Epithelial cell of esophagus (primary cell): ENCODE measurements around the gene BTBD18.

Experiments used
- DNase-seq: peaks from one replicate; pipeline ENCODE4 v3.0.0; 2010; ENCODE audit warnings: low read depth
- H3K4me3 ChIP-seq: 2 replicates; pipeline ENCODE4 v1.5.1; 2011; ENCODE audit warnings: mild to moderate bottlenecking, low read length, control low read depth
- TF ChIP-seq, protein P1 (sequence below): IDR thresholded peaks from 2 replicates; pipeline ENCODE4 v1.5.1; 2011; ENCODE audit warnings: low read depth, mild to moderate bottlenecking, low read length, control low read depth, inconsistent platforms; ENCODE audit not compliant: insufficient read depth; ENCODE audit errors: missing control alignments

BTBD18 gene

DNA sequence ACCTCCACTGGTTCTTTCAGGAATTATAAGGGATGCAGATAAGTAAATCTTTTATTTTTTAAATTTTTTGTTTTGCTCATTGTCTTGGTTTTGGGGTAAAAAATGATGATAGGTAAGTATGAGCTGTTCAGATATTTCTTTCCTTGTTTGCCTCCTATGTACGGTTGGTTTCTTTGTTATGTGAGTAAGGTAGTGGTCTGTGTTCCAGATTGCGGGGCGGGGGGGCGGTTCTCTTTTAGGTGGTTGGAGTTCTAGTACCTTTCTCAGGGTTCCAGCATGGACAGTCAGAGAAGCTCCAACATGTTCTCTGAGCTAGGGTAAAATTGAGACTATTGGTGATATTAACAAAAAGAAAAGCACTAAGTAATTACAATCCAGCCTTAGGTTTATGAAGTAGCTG, 12.4 kb upstream of the BTBD18 start:
- H3K4me3 ChIP-seq = peak overlapping the region; percentile 96
- DNase-seq = no peak
- TF ChIP-seq, protein P1, sequence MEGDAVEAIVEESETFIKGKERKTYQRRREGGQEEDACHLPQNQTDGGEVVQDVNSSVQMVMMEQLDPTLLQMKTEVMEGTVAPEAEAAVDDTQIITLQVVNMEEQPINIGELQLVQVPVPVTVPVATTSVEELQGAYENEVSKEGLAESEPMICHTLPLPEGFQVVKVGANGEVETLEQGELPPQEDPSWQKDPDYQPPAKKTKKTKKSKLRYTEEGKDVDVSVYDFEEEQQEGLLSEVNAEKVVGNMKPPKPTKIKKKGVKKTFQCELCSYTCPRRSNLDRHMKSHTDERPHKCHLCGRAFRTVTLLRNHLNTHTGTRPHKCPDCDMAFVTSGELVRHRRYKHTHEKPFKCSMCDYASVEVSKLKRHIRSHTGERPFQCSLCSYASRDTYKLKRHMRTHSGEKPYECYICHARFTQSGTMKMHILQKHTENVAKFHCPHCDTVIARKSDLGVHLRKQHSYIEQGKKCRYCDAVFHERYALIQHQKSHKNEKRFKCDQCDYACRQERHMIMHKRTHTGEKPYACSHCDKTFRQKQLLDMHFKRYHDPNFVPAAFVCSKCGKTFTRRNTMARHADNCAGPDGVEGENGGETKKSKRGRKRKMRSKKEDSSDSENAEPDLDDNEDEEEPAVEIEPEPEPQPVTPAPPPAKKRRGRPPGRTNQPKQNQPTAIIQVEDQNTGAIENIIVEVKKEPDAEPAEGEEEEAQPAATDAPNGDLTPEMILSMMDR = no peak

DNA sequence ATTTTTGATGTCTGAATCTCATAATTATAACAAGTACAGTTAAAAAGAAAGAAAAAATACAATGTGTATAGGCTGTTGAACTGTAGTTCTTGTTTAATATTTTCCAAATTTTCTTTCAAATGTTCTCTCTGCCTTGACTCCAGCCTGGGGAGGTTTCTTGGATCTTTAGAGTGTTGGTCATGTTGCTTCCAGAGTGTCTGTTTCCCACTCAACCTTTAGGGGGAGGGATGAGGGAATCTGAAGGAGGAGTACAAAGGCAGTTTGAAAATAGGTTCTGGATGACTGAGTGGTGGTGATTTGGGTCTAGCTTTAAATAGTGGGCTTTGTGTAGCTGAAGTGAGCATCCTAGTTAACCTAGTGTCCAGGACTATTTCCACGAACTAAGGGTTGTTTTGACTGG, 11.9 kb upstream of the BTBD18 start:
- peak; percentile 69 for DNase-seq
- TF ChIP-seq, protein P1 = peak; percentile 59
- H3K4me3 ChIP-seq = peak overlapping the region; percentile 96

DNA sequence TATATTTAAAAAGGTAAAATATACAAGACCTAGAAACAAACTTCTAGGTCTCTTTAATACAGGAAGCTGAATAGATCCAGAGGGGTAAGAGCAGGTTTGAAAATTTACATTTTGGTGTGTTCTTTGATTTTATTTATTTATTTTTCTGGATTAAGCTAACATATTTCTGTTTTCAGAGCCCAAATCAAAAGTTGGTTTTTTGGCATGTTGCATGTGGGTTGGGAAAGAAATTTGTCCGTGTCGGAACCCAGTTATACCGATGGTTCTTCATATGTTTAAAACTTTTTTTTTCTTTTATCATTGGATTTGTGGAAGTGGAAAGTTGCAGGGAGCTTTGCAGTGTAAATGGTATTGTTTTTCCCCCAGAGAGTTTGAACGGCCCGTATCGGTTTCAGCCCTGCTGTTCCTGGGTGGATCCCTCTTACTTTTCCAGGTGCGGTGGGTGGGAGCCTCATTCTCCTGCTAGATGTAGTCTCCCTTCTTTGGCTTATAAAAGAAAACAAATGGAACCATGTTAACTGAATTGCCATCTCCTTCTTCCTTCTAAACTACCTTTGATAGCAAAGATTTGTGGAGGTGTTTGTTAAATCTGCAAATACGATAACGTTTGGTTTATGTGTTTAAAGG, 10.7 kb upstream of the BTBD18 start:
- TF ChIP-seq, protein P1 = no peak
- peak; percentile 53 for DNase-seq
- H3K4me3 ChIP-seq = peak overlapping the region; percentile 96

DNA sequence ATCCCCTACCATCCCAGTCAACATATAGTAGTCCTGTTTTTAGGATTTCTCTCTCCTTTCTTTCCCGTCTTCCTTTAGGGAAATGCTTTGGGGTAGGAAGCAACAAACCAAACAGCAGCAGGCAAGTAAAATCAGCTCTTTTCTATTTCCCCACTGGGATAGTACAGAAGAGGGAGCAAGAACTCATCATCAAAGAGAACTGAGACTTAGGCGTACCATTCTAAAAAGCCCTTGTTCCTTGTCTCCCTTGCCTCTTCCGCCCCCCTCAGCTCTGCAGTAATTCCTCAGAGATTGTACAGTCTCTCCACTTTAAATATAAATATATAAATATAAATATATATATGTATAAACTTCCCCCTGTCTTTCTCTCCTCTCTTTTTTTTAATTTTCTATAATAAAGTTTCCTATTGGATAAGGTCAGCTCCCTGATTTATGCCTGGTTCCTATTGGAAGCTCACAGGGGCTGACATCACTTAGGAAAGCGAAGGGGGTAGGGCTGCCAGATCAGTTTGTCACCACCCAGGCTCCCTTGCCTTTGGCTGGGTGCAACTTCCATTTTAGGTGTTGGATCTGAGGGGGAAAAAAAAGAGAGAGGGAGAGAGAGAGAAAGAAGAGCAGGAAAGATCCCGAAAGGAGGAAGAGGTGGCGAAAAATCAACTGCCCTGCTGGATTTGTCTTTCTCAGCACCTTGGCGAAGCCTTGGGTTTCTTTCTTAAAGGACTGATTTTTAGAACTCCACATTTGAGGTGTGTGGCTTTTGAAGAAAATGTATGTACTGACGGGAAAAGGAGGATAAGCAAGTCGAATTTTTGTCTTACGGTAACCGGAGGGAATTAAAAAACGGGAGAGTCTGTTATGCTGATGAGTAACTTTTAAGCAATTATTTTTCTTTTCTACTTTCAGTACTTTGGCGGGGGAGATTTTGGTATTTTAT, 9.9 kb upstream of the BTBD18 start, which contains the start of gene CTNND1:
Gene CTNND1, plus strand, starts transcription at position 502 of the 934 bp plus-strand sequence. CDS start 29,677 bp downstream, outside the sequence.
- TF ChIP-seq, protein P1 = no peak
- peak; percentile 98 for DNase-seq
- peak within 1 kb of the TSS; percentile 96 for H3K4me3 ChIP-seq

DNA sequence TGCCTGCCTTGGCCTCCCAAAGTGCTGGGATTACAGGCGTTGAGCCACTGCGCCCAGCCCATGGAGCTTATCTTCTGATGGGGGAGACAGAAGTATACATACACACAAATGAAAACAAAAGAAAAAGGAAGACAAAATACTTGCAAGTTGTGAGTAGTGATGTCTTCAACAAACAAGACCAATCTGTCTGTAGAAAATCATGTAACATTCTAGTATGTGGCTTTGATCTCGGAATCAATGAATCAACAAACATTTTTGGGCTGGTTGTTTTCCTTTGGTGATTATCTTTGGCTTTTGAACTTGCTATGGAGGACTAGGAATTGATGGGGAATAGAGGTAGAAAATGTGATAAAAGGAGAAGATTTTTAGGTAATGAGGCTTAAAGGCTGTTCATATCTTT, 6.6 kb upstream of the BTBD18 start:
- TF ChIP-seq, protein P1 = no peak
- no peak for DNase-seq
- H3K4me3 ChIP-seq = no peak overlapping the region

DNA sequence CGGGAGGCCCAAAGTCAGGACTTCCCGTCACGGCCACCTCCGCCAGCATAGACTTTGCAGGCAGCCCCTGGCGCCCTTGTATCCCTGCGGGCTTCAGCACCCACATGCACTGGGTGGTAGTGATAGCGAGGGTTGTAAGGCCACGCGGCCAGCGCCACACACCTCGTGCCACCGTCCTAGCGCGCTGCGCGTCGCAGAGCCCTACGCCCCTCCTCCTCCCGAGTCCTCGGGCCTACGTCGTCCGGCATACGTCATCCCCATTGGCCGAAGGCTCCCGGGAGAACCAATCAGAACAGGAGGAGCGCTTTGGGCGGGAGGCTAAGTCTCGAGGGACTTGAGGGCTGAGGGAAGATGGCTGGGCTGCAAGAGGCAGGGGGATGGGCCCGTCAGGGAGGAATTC, 1.3 kb upstream of the BTBD18 start:
- no peak overlapping the region for H3K4me3 ChIP-seq
- TF ChIP-seq, protein P1 = no peak
- DNase-seq = no peak

DNA sequence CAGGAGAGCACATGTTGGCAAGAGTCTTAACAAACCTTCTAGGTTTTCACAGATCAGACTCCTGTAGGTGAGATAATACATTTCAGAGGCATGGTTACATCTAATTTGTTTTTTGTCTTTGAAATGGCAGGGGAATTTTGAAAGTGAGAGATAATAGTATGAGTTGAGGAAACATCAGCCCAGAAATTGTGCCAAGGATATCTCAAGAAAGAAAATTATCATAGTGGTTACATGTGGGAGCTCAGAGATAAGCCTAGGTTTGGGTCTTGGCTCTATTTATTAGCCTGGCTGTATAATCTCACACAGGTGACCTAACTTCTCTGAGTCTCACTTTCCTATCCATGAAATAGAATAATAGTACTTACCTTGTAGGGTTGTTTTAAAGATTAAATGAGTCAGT, 443 bp downstream of the BTBD18 start:
- TF ChIP-seq, protein P1 = no peak
- no peak for DNase-seq
- H3K4me3 ChIP-seq = no peak overlapping the region
